HG03039 (cell line): ENCODE measurements around the gene ABCB8.
A peak's percentile ranks its signal among the peaks of the same experiment; 100 is the strongest.

ENCODE experiments used
- ATAC-seq: cut with Tn5 transposase; IDR thresholded peaks from one replicate; pipeline ENCODE4 v1.9.1; 2021; ENCODE audit warnings: mild to moderate bottlenecking, moderate library complexity; ENCODE audit not compliant: unreplicated experiment

Gene ABCB8

GRCh38 chr7:151070574-151070960 lies 42.3 kb downstream of the ABCB8 start:
- no peak for ATAC-seq

- no peak for ATAC-seq
Measured at GRCh38 chr7:151071032-151071866, 43.0 kb downstream of the ABCB8 start.

GRCh38 chr7:151073990-151074389 lies 45.7 kb downstream of the ABCB8 start:
- ATAC-seq = no peak

GRCh38 chr7:151074817-151075661 lies 46.8 kb downstream of the ABCB8 start:
- ATAC-seq = no peak

GRCh38 chr7:151075662-151075971 lies 47.4 kb downstream of the ABCB8 start:
- ATAC-seq = no peak

GRCh38 chr7:151075978-151076426 lies 47.8 kb downstream of the ABCB8 start:
- no peak for ATAC-seq

GRCh38 chr7:151076863-151077704 lies 48.8 kb downstream of the ABCB8 start:
- ATAC-seq = no peak

GRCh38 chr7:151077705-151078232 lies 49.5 kb downstream of the ABCB8 start:
- ATAC-seq = no peak

- ATAC-seq = no peak
Measured at GRCh38 chr7:151078233-151079040, 50.2 kb downstream of the ABCB8 start.

GRCh38 chr7:151079199-151079910 lies 51.1 kb downstream of the ABCB8 start:
- ATAC-seq = no peak

GRCh38 chr7:151080067-151080521 lies 51.8 kb downstream of the ABCB8 start:
- ATAC-seq = no peak

GRCh38 chr7:151080522-151081169 lies 52.4 kb downstream of the ABCB8 start, which contains the start of gene FASTK:
Gene FASTK, minus strand, starts transcription at chr7:151080809. Its CDS starts 43 bp downstream, at chr7:151080766.
- peak; percentile 75 for ATAC-seq

- ATAC-seq = no peak
Measured at GRCh38 chr7:151081170-151082101, 53.2 kb downstream of the ABCB8 start.

GRCh38 chr7:151082141-151083070 lies 54.2 kb downstream of the ABCB8 start:
- ATAC-seq = no peak

GRCh38 chr7:151083071-151083823 lies 55.0 kb downstream of the ABCB8 start, which contains the start of gene TMUB1:
Gene TMUB1, minus strand, starts transcription at chr7:151083493. Its CDS starts 930 bp downstream, at chr7:151082563.
- peak; percentile 39 for ATAC-seq

- no peak for ATAC-seq
Measured at GRCh38 chr7:151083824-151084160, 55.5 kb downstream of the ABCB8 start.
